Heart left ventricle (tissue), 13 donors: Measurements from ENCODE around the gene MICAL2.

Experiments
- POLR2A ChIP-seq, 2 donors: fragments of 450-650 bp; IDR thresholded peaks; one replicate each; pipeline ENCODE4 v1.6.1; 2017; ENCODE audit warnings: antibody characterized with exemption in 2 of 2, mild to moderate bottlenecking in 2 of 2, moderate library complexity in 2 of 2
- TF ChIP-seq, protein P1 (sequence below), 12 donors: fragments of 200-600 bp; sonication (generic) in 4 of 12; IDR thresholded peaks; one replicate each; pipeline versions ENCODE4 v1.5.0 to v1.8.0; 2018 to 2022; ENCODE audit warnings: antibody characterized with exemption in 12 of 12, mild to moderate bottlenecking in 5 of 12
- donor health status: ischemic (EF 13 %, LVEDD 7.1; RV severe dilation, severe dysfunction).
- donor health status: DM: no; HTN: yes; CAD: no.
- donor health status: DM: no; HTN: no; CAD: no.
- donor health status: ischemic (EF 25% LVEDD 6.9; RV normal size, moderate dysfunction).
- donor health status: ischemic (EF 25% LVEDD 5.7; RV mildly dilated, moderate dysfunction).
- donor health status: ischemic (EF 35%, LVEDD 5.7; RV mildly dilated, moderate dysfunction).
- donor health status: nonischemic (EF 11% LVEDD 7.7; RV severe dilation, severe dysfunction).
- donor health status: DM: yes; HTN: yes; CAD: no.
- donor health status: PGD.
- donor health status: ischemic (EF 29% LVEDD 5.4; RV normal size, mild dysfunction).
- donor health status: nonischemic (EF 23%, LVEDD 6.1; RV moderate dilation, normal function).

GRCh38 chr11:12166299-12167060 is 56.1 kb downstream of the MICAL2 start:
- TF ChIP-seq, protein P1, sequence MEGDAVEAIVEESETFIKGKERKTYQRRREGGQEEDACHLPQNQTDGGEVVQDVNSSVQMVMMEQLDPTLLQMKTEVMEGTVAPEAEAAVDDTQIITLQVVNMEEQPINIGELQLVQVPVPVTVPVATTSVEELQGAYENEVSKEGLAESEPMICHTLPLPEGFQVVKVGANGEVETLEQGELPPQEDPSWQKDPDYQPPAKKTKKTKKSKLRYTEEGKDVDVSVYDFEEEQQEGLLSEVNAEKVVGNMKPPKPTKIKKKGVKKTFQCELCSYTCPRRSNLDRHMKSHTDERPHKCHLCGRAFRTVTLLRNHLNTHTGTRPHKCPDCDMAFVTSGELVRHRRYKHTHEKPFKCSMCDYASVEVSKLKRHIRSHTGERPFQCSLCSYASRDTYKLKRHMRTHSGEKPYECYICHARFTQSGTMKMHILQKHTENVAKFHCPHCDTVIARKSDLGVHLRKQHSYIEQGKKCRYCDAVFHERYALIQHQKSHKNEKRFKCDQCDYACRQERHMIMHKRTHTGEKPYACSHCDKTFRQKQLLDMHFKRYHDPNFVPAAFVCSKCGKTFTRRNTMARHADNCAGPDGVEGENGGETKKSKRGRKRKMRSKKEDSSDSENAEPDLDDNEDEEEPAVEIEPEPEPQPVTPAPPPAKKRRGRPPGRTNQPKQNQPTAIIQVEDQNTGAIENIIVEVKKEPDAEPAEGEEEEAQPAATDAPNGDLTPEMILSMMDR (IDR thresholded peaks at IDR 0.05): no peak
- no peak for TF ChIP-seq POLR2A (IDR thresholded peaks at IDR 0.05)
